HG03571 (cell line): ENCODE results near the gene STAT1.

ENCODE experiments used
- ATAC-seq: cut with Tn5 transposase; IDR thresholded peaks from one replicate; pipeline ENCODE4 v1.9.1; 2021; ENCODE audit not compliant: unreplicated experiment

The STAT1 gene

DNA sequence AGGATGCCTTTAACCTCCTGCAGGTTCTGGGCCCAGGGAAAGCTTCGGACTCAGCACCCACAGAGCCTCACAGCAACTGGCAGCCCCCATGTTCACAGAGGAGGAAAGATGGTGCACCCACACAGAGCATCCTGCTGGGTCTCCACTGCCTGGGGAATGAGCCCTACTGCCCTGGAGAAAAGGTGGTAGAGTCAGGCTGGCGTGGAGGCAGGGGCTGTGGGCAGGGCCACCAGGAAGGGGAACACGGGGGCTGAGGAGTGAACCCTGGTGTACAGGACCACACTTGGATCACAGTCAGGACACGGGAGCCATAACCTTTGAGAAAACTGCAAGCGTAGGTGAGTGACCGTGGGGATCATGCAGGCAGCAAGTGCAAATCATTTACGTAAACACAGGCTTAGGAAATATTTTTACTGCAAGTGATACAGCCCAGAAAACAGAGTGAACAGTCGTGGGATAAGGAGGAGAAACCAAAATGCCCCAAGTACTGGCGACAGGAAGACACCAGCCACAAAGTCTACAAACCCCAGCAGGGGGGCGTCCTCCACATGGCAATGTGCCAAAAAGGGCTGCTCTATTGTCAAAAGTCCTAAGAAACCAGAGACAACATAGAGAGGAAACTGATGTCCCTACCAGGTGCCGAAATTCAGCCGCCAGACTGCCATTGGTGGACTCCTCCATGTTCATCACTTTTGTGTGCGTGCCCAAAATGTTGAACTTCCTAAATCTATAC lies 27.6 kb downstream of the STAT1 start:
- ATAC-seq = no peak

- ATAC-seq = no peak
Measured at GRCh38 chr2:190984595-190984994, 29.4 kb downstream of the STAT1 start.

DNA sequence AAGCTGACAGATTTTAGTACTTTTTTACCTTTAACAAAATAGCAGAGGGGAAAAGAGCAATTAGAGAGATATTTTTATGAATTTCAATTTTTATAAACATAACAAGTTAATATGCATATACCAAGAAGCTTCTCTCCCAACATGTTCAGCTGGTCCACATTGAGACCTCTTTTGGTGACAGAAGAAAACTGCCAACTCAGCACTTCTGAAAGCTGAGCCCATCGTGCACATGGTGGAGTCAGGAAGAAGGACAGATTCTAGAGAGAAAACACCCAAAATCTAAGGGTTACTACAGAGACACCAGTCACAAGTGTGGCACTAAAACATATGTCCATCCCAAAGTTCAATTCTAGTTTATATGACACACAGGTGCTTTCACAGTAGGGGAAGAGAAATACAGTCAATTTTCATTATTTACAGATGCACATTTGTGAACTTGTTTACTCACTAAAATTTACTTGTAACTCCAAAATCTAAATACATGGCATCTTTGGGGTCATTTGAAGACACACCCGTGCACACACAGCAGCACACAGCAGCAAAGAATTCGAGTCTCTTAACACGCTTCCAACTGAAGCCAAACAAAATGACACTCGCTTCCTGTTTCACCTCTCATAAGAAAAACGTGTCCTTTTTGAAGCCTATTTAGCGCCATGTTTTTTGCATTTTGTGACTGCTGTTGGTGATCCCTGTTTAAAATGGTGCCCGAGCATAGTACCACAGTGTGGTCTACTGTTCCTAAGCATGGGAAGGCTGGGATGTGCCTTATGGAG lies 31.5 kb downstream of the STAT1 start:
- ATAC-seq = no peak

GRCh38 chr2:190981733-190982132 lies 32.2 kb downstream of the STAT1 start:
- ATAC-seq = no peak

- ATAC-seq = no peak
Measured at GRCh38 chr2:190981333-190981732, 32.6 kb downstream of the STAT1 start.

GRCh38 chr2:190980630-190981209 lies 33.3 kb downstream of the STAT1 start:
- no peak for ATAC-seq

- no peak for ATAC-seq
Measured at GRCh38 chr2:190979906-190980629, 33.9 kb downstream of the STAT1 start.

- no peak for ATAC-seq
Measured at GRCh38 chr2:190978389-190979053, 35.5 kb downstream of the STAT1 start.

DNA sequence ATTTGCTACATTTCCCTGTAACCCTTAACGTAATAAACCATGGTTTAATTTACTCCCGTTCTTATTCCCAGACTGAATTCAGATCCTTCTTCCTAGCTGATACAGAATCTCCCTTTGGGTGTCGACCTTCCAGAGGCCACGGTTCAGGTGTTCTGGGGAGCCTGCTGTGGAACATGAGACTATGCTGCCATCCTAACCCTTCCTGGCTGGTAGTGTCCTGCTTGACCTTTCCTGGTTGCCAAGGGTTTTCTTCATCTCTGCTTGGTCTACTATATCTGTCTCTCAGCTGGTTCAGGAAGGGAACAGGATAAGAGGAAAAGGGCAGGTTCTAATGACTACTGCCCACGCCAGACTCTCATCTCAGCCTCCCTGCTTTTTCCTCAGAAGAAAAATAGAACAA lies 36.5 kb downstream of the STAT1 start:
- ATAC-seq = no peak

DNA sequence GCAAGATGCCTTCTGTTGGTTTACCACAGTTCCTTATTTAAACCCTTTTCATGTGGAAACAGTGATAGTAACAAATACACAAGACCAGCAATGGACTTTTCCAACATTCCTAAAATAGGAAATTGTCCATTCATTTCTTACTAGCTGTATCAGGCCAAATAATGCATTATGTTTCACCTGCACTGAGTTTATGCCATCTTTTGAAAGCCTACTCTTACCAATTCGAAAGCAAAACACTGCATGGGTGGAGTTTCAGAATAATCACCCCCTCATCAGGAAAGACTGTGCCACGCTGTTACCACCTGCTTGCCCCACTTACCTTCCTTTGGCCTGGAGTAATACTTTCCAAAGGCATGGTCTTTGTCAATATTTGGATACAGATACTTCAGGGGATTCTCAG lies 37.5 kb downstream of the STAT1 start:
- ATAC-seq = no peak

- no peak for ATAC-seq
Measured at GRCh38 chr2:190974629-190975361, 39.2 kb downstream of the STAT1 start.

GRCh38 chr2:190973726-190974628 lies 40.0 kb downstream of the STAT1 start:
- no peak for ATAC-seq

- ATAC-seq = no peak
Measured at GRCh38 chr2:190973262-190973661, 40.7 kb downstream of the STAT1 start.

GRCh38 chr2:190972846-190973245 lies 41.1 kb downstream of the STAT1 start:
- no peak for ATAC-seq

DNA sequence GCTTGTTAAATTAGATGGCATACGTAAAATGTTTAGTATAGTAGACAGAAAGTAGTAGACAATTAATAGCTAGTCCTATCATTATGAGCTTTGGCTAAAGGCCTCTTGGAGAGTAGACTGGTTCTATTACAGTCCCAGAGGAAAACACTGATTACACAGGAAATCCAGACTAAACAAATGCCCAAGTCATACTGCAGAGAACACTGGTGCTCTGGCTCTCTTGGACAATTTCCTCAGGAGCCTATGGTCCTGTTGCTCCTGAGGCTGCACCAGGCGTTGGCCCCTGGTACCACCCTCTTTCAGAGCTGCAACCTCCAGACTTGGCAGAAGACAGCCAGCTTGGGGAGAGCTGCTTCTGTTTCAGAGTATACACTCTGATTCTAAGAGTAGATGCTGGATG lies 41.8 kb downstream of the STAT1 start:
- no peak for ATAC-seq

DNA sequence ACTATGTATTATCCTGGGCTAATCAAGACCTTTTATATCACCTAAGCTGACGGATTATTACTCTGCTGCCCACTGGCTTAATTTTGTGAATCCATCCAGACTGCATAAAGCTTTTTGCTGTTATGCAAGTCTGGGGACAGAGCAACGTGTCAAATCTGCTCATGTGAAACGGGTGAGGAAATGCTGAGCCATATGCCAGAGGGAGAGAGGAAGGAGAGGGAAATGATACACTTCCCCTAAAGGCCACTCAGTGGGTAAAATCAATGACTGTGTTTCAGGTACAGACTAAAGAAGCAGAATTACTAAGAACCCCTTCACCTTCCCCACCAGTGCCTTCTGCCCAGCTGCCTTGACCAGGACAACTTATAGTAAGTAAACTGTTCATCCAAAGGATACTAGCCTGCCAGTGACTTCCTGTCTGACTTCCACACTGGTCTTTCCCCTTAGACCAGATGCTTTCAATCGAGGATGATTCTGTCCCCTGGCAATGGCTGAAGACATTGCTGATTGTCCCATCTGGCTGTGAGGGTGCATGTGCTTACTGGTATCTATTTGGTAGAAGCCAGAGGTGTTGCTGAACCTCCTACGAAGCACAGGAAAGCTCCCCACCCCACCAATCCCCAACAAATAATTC lies 43.0 kb downstream of the STAT1 start:
- no peak for ATAC-seq

DNA sequence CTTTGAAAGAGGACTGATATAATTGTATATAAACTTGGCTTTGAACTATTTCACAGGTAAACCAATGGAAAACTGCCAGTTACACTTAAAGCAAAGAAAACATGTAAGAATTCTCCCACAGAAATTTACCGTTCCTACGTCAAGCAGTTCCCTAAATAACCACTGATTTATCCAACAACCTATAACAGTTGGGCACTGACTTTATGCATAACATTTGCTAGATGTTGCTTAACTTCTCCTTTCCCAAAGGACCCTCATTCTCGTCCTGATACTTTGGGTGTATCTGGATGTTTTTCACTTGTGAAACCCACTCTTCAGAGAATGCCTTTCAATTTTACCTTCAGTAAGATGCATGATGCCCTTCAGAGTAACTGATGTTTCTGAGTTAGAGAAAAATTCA lies 43.8 kb downstream of the STAT1 start:
- ATAC-seq = no peak

- ATAC-seq = no peak
Measured at GRCh38 chr2:190968522-190968921, 45.4 kb downstream of the STAT1 start.
